ACC112 (cell line): ENCODE results near the gene CHCHD3.
A peak's percentile ranks its signal among the peaks of the same experiment; 100 is the strongest.

Experiments used
- H2AFZ ChIP-seq: fragments of 200-600 bp; sonication (generic); one replicate; pipeline ENCODE4 v1.6.0; 2017; ENCODE audit warnings: antibody characterized with exemption, low read length; ENCODE audit not compliant: unreplicated experiment
- H3K27ac ChIP-seq: fragments of 200-600 bp; sonication (generic); 2 replicates; pipeline ENCODE4 v1.5.1; 2014; ENCODE audit warnings: low read depth, mild to moderate bottlenecking, antibody characterized with exemption, low read length, moderate library complexity
- H3K27me3 ChIP-seq: fragments of 200-600 bp; sonication (generic); 2 replicates; pipeline ENCODE4 v1.6.1; 2014; ENCODE audit warnings: mild to moderate bottlenecking, antibody characterized with exemption, low read length, moderate library complexity, mixed read lengths; ENCODE audit not compliant: insufficient read depth
- H3K36me3 ChIP-seq: fragments of 200-600 bp; sonication (generic); 2 replicates; pipeline ENCODE4 v1.6.1; 2016; ENCODE audit warnings: mild to moderate bottlenecking, antibody characterized with exemption, low read length, moderate library complexity, mixed read lengths; ENCODE audit not compliant: insufficient read depth
- H3K4me1 ChIP-seq: fragments of 200-600 bp; sonication (generic); one replicate; pipeline ENCODE4 v1.6.1; 2016; ENCODE audit warnings: low read length, mixed read lengths; ENCODE audit not compliant: insufficient read depth, unreplicated experiment, control insufficient read depth
- H3K4me3 ChIP-seq: fragments of 200-600 bp; sonication (generic); 2 replicates; pipeline ENCODE4 v1.5.1; 2014; ENCODE audit warnings: mild to moderate bottlenecking, low read depth, low read length
- H3K79me2 ChIP-seq: fragments of 200-600 bp; sonication (generic); one replicate; pipeline ENCODE4 v1.6.0; 2016; ENCODE audit warnings: low read length; ENCODE audit not compliant: control insufficient read depth, unreplicated experiment, insufficient read depth

CHCHD3 gene

DNA sequence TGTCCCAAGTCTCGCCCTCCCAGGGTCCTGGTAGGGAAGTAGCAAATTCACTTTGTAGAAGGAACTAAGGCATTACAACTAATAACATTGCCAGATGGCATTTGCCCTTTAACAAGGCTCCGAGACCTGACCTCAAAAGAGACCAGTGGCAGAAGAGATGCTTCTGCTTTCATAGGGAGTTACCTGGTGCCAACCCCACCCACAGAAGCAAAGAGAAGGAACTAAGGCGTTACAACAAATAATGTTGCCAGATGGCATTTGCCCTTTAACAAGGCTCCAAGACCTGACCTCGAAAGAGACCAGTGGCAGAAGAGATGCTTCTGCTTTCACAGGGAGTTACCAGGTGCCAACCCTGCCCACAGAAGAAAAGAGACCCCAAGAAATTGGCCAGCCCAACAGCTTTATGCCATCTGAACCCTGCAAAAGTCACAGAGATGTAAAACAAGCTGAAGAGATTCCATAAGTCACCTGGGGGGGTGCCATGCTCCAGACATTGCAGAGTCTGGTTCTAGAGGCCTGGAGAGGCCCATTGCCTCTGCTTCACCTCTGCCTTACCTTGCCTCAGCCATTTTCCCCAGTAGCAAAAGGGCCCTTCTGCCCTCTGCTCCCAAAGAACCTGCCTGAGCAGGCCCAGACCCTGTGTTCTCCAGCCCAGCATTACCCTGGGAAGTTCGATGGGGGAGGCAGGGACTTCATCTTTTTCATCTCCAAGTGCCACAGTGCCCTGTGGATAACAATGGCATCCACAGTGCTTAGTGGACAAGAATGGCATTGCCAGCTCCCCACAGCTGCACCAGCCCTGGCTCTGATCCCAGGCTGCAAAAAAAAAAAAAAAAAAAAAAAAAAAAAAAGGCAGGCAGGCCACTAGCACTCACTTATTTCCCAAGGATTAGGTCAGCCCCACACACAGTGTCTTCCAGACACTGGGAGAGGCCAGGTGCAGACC, 326.1 kb downstream of the CHCHD3 start:
- no peak overlapping the region for H3K4me3 ChIP-seq
- H3K27ac ChIP-seq, result no peak overlapping the region
- H3K27me3 ChIP-seq, result no peaks in the 10 kb centered on the region
- H3K79me2 ChIP-seq, result no peaks in the 10 kb centered on the region
- no peaks in the 10 kb centered on the region for H3K4me1 ChIP-seq
- H2AFZ ChIP-seq, result no peak overlapping the region
- H3K36me3 ChIP-seq, result no peaks in the 10 kb centered on the region

DNA sequence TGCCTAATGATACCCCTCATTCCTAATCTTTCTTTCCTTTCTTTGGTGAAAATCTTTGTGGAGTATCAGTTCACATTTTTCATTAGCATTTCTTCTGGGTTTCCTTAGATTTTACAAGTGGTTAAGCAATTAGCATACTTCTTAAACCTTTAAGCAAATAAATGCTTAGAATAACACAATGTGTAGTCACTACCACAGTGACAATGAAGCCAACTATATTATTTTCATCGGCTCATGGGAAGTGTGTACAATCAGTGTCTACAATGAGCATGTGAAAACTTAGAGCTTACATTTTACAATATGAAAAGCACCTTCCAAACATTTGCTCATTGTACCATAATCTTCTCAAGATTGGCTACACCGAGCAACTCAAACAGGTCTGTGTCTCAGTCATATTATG, 329.5 kb downstream of the CHCHD3 start:
- peaks cover 3% of the 10 kb centered on the region; the same call in 1 of the 2 replicates for H3K27me3 ChIP-seq
- H3K4me1 ChIP-seq, result no peaks in the 10 kb centered on the region
- no peak overlapping the region for H3K27ac ChIP-seq
- H2AFZ ChIP-seq, result no peak overlapping the region
- no peaks in the 10 kb centered on the region for H3K79me2 ChIP-seq
- no peaks in the 10 kb centered on the region for H3K36me3 ChIP-seq
- no peak overlapping the region for H3K4me3 ChIP-seq

DNA sequence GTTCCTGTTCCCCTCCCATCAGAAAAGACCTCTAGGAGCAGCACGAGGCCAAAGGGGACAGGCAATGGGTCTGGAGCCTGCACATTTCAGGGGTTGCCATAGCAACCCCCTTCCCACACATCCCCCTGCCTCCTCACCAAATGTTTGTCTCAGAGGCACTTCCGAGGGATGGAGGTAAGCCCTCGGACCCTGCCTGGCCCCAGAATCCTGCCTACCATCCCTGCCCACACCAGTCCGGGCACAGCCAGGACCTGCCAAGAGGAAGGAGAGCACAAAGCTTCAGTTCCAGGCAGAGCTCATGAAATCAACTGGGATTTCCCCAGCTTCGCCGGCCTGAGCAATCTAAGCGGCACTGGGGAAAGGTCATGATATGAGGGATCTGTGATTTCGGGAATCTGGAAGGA, 330.6 kb downstream of the CHCHD3 start:
- H2AFZ ChIP-seq, result no peak overlapping the region
- no peak overlapping the region for H3K27ac ChIP-seq
- peaks cover 3% of the 10 kb centered on the region; the same call in 1 of the 2 replicates for H3K27me3 ChIP-seq
- no peaks in the 10 kb centered on the region for H3K4me1 ChIP-seq
- H3K4me3 ChIP-seq, result no peak overlapping the region
- H3K36me3 ChIP-seq, result no peaks in the 10 kb centered on the region
- no peaks in the 10 kb centered on the region for H3K79me2 ChIP-seq

DNA sequence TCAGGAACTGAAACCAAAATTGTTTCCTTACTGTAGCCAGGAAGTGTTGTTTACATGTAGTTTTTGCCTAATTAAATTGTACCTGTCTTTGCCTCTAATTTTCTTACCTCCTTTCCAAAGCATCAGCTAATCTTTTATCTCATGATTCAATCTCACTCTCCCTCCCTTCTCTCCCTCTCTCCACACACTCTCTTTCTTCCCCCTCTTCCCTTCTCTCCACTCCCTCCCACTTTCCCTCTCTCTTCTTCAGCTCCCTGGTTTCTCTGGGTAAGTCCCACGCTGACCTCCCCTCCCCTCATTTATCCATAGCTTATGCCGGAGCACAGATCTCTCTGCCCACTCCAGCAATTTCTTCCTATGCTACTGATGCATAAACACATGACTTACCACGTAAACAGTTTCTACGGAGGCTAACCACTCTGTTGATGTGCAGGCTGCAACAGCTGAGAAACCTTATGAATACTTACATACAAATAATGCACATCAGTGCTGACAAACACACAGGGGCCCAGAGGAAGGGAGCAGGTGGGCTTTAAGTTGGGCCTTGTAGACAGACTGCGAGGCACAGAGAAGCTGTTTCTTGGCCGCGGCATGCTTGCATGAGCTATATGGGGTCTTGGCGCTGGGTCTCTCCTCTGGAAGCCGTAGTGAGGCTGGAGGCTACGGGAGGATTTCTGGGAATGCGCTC, 331.2 kb downstream of the CHCHD3 start:
- no peaks in the 10 kb centered on the region for H3K36me3 ChIP-seq
- H3K79me2 ChIP-seq, result no peaks in the 10 kb centered on the region
- H3K4me1 ChIP-seq, result no peaks in the 10 kb centered on the region
- no peak overlapping the region for H3K4me3 ChIP-seq
- H3K27me3 ChIP-seq, result peaks cover 3% of the 10 kb centered on the region; the same call in 1 of the 2 replicates
- H2AFZ ChIP-seq, result no peak overlapping the region
- no peak overlapping the region for H3K27ac ChIP-seq

DNA sequence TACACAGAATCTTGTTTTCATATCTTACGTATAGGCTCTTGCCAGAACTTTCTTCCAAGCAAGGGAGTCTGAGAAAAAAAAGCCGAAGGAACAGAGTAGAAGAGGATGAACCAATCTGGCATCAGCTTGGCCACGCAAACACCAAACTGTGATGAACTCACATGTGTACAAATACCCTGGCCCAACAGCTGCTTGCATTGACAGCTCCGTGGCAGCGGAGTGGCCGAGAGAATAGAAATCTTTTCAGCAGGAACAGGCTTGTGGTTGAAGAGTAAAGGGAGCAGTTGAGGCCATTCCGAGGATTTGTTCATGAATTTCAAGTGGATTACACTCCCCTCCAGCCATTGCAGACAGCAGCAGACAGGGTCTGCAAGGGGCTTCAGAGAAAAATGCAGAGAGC, 331.8 kb downstream of the CHCHD3 start:
- no peak overlapping the region for H3K27ac ChIP-seq
- no peaks in the 10 kb centered on the region for H3K79me2 ChIP-seq
- H3K27me3 ChIP-seq, result peaks cover 3% of the 10 kb centered on the region; the same call in 1 of the 2 replicates
- no peak overlapping the region for H2AFZ ChIP-seq
- no peaks in the 10 kb centered on the region for H3K36me3 ChIP-seq
- H3K4me3 ChIP-seq, result no peak overlapping the region
- no peaks in the 10 kb centered on the region for H3K4me1 ChIP-seq

DNA sequence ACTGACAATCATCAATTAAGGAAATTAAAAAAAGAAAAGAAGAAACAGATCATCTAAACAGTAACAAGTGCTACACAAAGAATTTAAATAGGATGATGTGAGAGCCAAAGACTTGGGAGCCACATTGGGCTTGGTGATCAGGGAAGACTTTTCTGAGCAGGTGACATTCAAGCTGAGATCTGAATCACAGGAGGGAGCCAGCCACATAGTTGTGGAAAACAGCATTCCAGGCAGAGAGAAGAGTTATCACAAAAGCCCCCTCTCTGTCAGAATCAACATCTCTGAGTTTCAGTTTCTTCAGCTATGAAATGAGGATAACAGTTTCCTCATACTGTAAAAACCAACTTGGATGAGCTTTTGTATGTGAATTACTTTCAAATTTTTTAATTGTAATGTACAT, 336.4 kb downstream of the CHCHD3 start:
- Histone ChIP-seq H3K4me3 (no peak overlapping the region), H3K27me3 (peaks cover 3% of the 10 kb centered on the region; the same call in 1 of the 2 replicates), H2AFZ (no peak overlapping the region), H3K27ac (no peak overlapping the region), H3K79me2 (no peaks in the 10 kb centered on the region), H3K36me3 (no peaks in the 10 kb centered on the region), H3K4me1 (peaks cover 13% of the 10 kb centered on the region)

DNA sequence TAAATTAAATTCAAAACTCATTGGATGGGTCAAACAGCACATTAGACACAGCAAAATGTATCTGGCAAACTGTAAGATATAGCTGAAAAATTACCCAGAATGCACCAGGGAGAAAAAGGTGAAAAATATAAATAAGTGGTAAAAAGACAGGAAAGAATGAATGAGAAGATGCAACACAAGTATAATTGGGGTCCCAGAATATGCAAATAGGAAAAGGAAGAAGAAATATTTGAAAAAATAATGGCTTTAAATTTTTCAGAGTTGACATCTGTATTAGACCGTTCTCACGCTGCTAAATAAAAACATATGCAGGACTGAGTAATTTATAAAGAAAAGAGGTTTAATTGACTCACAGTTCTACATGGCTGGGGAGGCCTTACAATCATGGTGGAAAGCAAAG, 337.9 kb downstream of the CHCHD3 start:
- H3K27ac ChIP-seq, result no peak overlapping the region
- no peak overlapping the region for H3K4me3 ChIP-seq
- H3K36me3 ChIP-seq, result no peaks in the 10 kb centered on the region
- peaks cover 1% of the 10 kb centered on the region; the same call in 1 of the 2 replicates for H3K27me3 ChIP-seq
- H2AFZ ChIP-seq, result no peak overlapping the region
- H3K79me2 ChIP-seq, result no peaks in the 10 kb centered on the region
- H3K4me1 ChIP-seq, result peaks cover 25% of the 10 kb centered on the region

DNA sequence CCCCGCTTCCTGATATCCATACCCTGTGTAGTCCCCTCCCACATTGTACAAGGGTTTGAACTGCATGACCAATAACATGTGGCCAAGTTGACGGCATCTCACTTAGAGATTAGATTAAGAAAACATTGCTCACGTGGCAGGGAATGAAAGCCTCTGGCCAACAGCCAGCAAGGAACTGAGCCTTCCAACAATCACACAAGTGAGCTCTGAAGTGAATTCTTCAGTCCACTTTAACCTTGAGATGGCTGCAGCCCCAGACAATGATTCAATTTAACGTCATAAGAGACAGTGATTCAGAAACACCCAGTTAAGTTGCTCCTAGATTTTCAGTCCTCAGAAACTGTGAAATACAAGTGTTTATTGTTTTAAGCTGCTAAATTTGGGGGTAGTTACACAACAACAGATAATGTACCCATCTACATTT, 339.7 kb downstream of the CHCHD3 start:
- Histone ChIP-seq H3K79me2 (no peaks in the 10 kb centered on the region), H3K27me3 (no peaks in the 10 kb centered on the region), H3K4me3 (no peak overlapping the region), H3K36me3 (no peaks in the 10 kb centered on the region), H3K27ac (peak overlapping the region; percentile 66), H3K4me1 (peaks cover 41% of the 10 kb centered on the region), H2AFZ (no peak overlapping the region)

DNA sequence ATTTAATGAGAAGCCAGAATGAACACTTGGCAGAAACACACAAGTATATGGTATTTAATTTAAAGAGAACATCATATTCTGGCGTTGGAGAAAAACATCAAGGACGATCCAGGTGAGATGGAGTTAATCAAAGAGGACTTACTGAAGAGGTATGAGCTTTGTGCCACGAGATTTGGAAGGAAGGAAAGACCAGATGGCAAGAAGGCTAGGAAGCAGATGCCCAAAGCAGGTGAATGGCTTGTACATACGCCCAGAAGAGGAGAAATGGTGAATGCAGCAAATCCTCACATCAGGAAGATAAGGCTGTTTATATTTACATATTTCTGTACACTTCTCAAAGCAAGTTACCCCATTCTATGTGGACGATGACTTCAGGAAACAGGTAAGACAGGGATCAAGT, 341.7 kb downstream of the CHCHD3 start:
- Histone ChIP-seq H2AFZ (no peak overlapping the region), H3K79me2 (no peaks in the 10 kb centered on the region), H3K27ac (no peak overlapping the region), H3K4me1 (peaks cover 41% of the 10 kb centered on the region), H3K4me3 (no peak overlapping the region), H3K27me3 (no peaks in the 10 kb centered on the region), H3K36me3 (no peaks in the 10 kb centered on the region)

DNA sequence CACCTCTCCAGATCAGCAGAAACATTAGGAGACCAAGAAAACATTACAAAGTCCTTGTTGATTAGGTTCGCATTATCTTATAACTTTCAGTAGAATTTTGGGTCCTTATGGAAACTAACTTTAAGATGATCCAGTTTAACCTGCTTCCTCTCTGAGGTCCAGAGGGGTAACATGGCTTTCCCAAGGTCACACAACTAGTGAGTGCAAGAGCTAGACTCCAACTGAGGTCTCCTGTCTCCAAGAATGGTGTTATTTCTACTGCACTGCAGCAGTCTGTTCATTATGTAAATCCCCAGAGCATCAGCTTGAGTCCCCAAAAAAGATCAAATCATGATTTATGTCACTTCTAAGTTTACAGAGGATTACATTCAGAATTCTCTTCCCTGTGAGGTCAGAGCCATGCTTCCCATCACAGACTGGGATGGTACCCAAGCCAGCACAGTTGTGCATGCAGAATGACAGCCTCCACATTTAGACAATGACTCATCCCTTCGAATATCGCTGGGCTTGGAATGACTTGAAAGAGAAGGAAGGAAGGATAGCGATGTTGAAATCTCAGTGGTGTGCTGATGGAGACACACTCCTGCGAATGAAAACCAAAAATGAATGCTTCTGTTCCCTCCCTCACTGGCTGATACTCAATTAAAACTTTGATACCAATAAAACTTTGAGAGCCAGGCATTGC, 342.5 kb downstream of the CHCHD3 start:
- no peaks in the 10 kb centered on the region for H3K79me2 ChIP-seq
- H3K27me3 ChIP-seq, result no peaks in the 10 kb centered on the region
- H3K27ac ChIP-seq, result peak overlapping the region; percentile 49
- H3K4me1 ChIP-seq, result peaks cover 41% of the 10 kb centered on the region
- peak overlapping the region; percentile 1; the same call in 1 of the 2 replicates for H3K4me3 ChIP-seq
- H3K36me3 ChIP-seq, result no peaks in the 10 kb centered on the region
- H2AFZ ChIP-seq, result no peak overlapping the region
